Stimulated activated CD4-positive, alpha-beta T cell treated with anti-CD3 and anti-CD28 coated beads, Interleukin-1b, Interleukin-23, amount 100 ng/mL, for 24 hours (primary cell): ENCODE data around the gene ERICH4.
"Not testable (repeated sequence)": the region's sequence is repeated elsewhere in the genome, so short reads cannot be mapped to it uniquely, and the experiment has no call there.

Experiments used
- DNase-seq, 4 experiments: peaks; one replicate each; pipeline ENCODE4 v3.0.0-alpha.2; 2020; ENCODE audit warnings: low read depth in 4 of 4, low spot score in 1 of 4

The ERICH4 gene, protein sequence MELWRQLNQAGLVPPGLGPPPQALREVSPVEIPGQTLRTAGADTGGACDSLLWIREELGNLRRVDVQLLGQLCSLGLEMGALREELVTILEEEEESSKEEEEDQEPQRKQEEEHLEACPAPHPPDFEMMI

DNA sequence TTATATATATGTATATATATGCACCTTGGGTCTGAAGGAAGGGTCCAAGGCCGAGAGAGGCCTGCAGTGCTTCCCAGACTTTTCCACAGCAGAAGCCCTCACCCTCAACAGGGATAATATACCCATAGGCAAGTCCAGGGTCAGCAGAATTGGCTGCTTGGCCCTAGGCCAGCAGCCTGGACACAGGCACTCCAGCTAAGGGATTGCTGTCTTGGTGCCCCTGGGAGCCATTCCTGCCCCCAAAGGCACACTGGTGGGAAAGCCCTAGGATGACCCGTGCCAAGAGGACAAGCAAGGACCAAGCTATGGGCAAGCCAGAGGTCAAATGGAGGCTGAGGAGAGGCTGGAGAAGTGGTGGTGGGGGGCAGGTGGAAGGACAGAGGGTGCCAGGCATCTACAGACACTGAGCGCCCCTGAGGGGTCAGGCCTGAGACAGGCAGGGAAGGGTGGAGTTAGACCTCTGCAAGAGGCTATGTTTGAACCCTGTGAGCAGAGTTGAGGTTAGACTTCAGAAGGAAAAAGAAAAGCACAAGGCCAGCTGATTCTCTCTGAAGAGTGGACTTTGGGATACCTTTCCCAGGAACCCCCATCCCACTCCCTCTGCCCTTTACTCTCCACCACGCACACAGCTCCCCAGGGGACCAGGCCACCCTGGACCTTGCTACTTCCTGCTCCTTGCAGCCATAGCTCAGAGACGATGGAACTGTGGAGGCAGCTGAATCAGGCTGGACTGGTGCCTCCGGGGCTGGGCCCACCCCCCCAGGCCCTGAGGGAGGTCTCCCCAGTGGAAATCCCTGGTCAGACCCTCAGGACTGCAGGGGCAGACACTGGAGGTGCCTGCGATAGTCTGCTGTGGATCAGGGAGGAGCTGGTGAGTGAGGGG lies at the start of gene ERICH4:
ERICH4 (plus strand) TSS at position 684 of the 883 bp plus-strand sequence; CDS start at position 698, 14 bp downstream.
- no peak for DNase-seq

DNA sequence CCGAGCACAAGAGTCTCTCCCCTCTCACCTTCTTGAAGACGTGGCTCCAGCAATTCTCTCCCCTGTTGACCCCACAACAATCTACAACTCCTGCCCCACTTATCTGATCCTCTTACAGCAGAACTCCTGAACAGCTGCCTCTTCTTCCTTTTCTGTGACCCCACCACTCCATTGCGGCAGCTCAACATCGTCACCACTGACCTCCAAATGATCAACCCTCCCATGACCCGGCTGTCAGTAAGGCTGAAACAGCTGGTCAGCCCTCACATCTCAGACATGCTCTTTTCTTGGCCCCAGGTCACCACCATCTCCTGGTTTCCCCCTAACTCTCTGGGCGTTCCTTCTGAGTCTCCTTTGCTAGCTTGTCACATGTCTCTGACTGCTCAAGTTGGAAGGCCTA lies 47.6 kb upstream of the ERICH4 start:
- DNase-seq = no peak

DNA sequence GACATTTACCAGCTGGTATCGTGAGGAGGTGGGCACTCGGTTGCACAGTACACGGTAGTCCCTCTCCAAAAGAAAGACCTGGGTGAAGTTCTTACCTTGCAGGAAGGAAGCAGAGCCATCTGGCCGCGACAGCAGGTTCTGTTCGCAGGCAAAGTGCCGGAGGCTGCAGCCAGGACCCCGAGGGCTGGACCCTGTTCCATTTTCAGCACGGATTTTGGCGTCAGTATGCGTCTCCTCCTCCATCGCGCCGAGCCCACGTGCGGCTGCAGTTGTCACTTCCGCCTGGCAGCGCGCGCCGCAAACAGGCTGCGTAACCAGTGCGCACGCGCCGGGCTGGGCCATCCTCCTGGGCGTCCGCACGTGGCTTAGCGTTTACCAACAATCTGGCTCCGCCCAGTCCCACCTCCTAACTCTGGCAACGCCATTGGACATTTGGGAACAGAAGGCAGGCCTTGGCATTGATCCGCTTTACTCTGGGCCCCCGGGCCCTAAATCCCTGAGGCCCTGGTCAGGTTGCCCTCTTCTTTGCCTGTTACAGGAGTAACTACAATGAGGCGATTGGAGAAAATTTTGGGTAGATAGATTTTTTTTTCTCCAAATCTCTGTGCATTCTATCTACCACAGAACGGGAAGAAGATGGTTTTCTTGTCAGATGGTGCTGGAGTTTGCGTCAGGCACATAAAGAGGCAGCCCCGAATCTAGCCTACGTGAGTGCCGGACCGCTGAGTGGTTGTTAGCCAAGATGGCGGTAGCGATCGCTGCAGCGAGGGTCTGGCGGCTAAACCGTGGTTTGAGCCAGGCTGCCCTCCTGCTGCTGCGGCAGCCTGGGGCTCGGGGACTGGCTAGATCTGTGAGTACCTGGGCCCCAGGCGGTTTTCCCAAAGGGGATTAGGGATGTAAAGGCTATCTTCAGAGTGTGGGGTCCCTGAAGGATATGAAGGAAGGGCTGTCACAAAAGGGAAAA lies 45.6 kb upstream of the ERICH4 start, which contains the start of the genes BCKDHA and EXOSC5:
BCKDHA (plus strand) TSS at position 733 of the 964 bp plus-strand sequence; CDS start at position 743, 10 bp downstream.
EXOSC5 (minus strand) TSS at position 274 of the 964 bp plus-strand sequence; CDS start at position 243, 31 bp downstream.
- DNase-seq = peak; percentile 95 to 99 (median 96)

DNA sequence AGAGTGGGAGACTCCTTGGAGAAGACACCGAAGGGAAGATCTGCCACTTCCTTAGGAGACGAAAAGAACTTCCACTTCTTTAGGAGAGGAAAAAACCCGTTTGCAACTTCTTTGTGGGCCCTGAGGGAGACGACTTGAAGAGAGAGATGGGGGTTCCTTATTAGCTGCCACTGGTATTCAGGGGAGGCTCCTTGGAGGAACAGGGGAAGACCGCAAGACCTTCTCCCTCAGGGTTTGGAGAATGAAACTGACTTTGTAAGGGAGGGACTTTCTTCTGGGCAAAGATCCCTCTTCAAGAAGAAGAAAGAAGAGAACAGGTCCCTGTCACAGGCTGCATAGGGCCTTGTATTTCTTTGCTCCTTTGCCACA lies 44.9 kb upstream of the ERICH4 start:
- DNase-seq = no peak

DNA sequence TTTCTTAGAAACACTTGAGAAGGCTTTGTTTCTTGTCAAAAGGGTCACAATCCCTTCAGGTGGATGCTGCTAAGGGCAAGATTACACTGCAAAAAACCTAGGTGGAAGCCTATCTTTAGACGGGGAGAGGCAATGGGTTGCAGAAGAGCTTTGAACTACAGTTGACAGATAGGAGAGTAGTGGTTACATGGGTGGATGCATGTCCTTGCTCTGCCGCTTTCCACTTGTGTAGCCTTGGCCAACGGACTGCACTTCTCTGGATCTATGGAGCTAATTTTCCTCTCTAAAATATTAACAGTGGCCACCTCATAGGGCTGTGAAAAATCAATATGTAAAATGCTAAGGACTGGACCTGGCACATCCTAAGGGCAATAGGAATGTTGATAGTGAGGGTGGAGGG lies 44.4 kb upstream of the ERICH4 start:
- no peak for DNase-seq

DNA sequence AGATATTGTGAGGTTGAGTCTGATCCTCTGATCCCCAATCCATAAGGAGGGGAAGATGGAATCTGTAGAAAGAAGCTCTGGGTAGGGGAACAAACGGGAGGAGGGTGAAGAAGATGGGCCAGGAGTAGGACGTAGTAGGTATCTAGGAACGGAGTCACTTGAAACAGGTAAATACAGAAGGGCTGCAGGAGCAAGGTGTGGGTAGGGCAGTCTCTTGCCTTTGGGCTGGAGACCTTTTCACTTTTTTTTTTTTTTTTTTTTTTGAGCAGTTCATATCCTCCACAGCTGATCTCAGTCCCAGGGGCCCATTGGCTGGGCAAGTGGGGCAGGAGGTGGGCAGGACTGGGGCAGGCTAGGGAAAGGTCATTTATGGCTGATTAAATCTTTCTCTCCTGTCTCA lies 43.9 kb upstream of the ERICH4 start:
- no peak for DNase-seq

DNA sequence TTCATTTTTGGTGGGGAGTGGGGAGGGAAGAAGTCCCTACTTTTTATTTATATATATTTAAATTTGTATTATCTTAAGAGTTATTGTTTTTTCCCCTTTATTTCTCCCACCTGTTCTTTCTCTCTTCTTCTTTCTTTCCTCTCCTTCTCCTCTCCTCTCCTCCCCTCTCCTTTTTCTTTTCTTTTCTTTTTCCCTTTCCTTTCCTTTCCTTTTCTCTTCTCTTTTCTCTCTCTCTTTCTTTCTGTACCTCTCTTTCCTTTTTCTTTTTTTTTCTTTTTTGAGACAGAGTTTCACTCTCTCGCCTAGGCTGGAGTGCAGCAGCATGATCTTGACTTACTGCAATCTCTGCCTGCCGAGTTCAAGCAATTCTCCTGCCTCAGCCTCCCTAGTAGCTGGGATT lies 43.4 kb upstream of the ERICH4 start:
- no peak for DNase-seq

DNA sequence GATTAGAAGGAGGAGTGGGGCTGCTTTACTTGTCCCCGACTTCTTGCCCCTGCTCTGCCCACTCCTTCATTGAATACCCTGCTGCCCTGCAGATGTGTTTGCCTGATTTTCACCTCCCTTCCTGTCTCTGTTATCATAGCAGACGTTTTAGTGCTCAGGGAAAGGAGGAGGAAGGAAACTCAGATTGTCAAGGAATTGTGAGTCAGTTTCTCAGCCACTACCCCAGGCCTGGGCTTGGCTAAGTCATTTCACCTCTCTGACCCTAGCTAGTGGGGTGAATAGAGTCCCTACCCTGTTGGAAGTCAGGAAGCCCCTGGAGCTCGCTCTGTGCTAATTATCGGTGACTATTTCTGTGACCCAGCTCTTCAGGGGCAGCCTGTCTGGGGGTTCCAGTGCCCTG lies 41.5 kb upstream of the ERICH4 start:
- no peak for DNase-seq

DNA sequence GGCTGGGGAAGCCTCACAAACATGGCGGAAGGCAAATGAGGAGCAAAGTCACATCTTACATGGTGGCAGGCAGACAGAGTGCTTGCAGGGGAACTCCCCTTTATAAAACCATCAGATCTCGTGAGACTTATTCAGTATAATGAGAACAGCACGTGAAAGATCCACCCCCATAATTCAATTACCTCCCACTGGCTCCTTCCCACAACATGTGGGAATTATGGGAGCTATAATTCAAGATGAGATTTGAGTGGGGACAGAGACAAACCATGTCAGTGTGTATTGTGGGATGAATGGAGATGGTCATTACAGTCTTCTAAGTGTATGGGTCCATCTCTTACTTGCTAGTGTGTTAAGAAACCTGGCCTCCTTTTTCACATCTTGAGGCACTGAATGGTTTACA lies 40.9 kb upstream of the ERICH4 start:
- DNase-seq = no peak

DNA sequence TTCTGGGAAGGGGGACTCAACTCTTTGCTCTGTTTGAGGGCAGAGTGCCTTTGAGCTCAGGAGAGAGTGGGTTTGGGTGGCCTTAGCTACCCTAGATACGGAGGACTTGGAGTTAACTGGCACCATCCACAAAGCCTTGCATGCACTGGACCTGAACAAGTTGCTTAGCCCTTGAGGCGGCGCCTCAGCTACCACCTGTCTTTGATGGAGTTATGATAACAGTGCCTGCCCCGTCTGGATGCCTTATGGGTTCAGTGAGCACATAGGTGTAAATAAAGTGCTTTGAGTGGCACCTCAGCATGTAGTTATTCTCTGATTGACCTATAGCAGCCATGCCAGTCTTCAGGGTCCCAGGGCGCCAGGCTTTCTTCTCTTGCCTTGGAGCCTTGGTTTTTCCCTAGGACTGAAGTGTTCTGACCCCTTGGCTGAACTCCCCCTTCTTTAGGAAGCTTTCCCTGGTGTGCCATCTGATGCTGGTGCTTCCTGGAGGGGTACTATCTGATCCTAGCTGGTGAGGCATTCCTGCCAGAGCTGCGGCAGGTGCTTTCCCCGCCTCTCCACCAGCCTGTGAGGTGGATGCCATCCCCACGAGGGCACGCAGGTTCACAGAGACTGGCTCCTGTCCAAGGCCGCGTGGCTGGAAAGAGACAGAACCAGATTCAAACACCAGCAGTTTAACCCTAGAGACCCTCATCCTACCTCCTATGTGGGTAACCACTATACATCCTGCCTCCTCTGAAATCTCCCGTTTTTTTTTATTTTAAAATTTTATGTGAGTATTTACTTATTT lies 39.6 kb upstream of the ERICH4 start:
- DNase-seq = no peak

DNA sequence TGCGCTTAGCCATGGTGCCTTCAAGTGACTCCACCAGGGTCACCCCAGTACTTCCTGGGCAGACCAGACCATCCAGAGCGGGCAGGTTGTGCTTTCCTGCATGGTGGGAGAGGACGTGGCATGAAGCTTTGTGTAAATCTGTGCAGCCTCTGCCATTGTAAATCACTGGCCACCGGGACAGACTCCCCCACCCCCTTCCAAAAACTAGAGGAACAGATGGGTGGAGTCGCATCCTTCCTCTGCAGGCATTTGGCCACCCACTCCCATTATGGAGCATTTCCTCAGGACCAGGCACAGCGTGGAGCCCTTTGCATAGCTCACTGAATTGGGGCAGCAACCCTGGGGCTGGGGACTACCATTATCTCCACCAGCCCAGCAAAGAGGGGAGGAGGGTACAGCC lies 37.2 kb upstream of the ERICH4 start:
- DNase-seq = no peak

DNA sequence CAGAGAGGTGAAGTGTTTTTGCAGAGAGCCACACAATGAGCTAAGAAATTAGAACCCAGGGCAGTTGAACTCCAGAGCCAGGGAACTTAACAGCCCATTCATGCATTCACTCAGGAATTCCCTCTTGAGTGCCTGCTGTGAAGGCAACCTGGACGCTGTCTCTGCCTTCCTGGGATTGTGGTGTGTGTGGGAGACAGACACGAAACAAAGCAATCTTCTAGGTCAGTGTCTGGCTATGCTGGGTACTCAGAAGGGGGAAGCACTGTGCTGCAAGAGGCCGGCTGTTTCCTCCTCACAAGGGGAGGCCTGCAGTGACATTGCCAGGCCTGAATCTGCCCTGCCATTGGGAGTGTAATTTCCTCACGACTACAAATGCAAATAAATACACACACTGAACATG lies 35.7 kb upstream of the ERICH4 start:
- DNase-seq = no peak

DNA sequence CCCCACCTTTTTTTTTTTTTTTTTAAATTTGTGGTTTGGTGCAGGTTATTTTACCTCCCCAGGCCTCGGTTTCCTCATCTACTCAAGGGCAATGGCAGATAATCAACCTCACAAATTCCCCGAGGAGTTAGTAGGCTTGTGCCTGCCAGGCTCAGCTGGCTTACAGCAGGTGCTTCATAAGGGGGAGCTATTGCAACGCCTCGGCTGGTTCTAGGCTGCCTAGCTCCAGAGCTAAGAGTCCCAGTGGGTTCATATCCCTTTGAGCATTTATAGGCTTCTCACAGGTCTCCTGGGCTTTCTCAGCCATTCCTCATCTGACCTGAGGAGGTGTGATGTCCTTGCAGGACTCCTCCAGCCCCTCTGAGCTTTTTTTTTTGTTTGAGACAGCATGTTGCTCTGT lies 34.7 kb upstream of the ERICH4 start:
- DNase-seq = no peak

DNA sequence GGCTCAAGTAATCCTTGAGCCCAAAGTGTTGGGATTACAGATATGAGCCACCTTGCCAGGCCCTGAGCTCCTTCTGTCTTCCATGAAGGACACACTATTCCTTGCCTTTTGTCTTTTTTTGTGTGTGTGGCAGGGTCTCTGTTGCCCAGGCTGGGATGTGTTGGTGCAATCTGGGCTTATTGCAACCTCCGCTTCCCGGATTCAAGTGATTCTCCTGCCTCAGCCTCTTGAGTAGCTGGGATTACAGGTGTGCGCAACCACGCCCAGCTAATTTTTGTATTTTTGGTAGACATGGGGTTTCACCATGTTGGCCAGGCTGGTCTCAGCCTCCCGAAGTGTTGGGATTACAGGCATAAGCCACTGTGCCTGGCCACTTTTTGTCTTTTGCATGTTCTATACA lies 34.1 kb upstream of the ERICH4 start:
- not testable (repeated sequence) for DNase-seq

DNA sequence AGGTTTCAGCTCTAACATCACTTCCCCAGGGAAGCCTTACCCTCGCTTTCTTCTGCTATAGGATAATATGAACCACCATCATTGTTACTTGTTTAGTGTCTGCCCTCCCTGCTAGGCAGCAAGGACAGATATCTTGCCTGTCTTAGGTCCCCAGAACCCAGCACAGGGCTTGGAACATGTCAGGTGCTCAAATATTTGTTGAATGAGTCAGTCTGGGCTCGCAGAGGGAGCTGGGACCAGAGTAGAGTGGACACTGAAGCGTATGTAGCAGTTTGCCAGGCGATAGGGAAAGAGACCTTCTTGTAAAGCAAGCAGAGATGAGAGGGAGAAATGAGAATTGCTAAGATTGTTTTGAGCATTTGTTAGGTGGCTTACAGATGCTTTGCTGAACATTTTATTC lies 33.7 kb upstream of the ERICH4 start:
- no peak for DNase-seq

DNA sequence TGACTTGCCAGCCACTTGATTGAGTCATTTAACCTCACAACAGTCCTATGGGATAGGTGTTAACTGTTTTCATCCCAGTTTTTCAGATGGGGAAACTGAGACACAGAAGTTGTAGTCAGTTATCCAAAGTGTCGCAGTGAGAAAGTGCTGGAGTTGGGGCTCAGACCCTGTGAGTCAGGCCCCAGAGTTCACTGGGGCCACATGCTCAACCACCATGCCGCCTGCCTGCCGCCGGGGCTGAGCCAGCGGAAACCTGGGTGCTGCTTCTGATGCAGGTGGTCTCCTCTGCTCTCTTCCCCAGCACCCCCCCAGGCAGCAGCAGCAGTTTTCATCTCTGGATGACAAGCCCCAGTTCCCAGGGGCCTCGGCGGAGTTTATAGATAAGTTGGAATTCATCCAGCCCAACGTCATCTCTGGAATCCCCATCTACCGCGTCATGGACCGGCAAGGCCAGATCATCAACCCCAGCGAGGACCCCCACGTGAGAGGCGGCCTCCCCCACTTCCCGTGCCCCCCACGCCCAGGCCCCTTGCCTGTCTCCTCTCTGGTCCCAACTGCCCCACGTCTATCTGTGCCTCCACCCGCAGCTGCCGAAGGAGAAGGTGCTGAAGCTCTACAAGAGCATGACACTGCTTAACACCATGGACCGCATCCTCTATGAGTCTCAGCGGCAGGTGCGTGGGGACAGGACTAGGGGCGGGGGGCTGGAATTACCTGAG lies 32.5 kb upstream of the ERICH4 start:
- DNase-seq = no peak

DNA sequence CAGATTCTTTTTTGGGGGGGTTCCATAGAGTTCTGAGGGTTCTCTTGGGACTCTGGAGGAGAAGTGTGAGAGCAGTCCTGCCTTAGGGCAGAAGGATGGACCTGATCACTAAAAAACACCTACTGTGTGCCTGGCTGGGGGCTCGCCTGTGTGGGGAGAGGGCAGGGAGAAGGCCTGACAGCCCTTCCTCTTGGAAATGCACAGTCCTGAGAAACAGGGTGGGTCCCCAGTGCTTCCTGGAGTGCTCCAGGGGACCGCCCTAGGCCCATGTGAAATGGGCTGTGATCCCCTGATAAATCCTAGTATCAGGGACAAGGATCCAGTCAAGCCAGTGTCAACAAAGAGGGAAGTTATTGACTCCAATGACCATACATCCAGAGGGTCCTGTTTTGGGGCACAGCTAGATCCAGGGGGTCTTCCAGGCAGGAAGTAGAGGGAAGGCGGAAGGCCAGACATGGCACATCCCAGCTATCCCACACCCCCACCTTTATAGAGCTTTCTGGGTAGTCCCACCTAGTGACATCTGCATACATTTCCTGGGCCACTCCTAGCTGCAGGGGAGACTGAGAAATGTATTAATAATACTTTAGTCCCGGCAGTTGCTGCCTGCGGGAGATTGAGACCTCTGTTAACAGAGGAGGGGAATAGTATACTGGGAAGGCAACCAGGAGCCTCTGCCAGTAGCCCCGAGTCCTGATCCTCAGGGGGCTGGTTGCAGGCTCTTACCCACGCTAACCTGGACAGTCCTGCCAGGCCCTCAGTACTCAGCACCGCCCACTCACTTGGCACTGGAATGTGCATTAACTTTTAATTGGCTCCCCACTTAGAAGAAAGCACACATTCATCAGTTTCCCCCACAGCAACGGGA lies 31.6 kb upstream of the ERICH4 start:
- no peak for DNase-seq

DNA sequence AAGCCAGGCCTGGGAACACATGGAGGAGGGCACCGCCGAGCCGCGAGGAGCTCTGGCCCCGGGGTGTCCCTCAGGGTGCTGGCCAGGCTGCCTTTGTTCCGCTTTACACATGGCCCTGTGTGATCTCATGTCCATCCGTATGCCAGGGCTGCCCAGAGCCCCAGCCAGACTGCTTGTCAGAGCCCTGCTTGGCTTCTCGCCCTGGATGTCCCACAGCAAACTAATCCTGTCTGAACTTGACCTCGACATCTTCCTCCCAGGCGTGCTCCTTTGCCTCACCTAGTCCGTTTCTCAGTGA lies 31.0 kb upstream of the ERICH4 start:
- no peak for DNase-seq

DNA sequence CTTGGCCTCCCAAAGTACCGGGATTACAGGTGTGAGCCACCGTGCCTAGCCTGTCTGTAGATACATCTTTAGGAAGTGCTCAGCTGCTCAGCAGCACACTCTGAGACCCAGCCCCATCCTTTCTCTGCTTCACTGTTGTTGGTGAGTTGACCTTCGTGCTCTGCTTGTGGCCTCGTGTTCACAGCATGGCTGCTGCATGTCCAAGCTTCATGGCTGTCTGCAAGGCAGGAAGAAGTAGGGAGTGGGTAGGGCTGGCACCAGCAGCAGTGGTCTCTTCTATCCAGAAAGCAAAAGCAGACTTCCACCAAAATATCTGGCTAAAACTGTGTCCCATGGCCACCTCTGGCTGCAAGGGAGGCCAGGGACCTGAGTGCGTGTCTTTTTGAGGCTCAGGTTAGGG lies 30.0 kb upstream of the ERICH4 start:
- no peak for DNase-seq
